ENCODE measurements around the gene PIK3R2. TPM values are rescaled to one million over a fixed set of nuclear protein-coding genes. Genes with fewer than 3 reads are reported as not detected.
A peak's percentile ranks its signal among the peaks of the same experiment; 100 is the strongest.
"Not testable (repeated sequence)": the region's sequence is repeated elsewhere in the genome, so short reads cannot be mapped to it uniquely, and the experiment has no call there.

PIK3R2 gene
- total RNA-seq, 1 donor from 2014 or later, result 14.8 TPM

GRCh38 chr19:18152442-18152816 lies 534 bp upstream of the PIK3R2 start:
- DNase-seq (ENCODE audit: low spot score), result peak; percentile 98

DNA sequence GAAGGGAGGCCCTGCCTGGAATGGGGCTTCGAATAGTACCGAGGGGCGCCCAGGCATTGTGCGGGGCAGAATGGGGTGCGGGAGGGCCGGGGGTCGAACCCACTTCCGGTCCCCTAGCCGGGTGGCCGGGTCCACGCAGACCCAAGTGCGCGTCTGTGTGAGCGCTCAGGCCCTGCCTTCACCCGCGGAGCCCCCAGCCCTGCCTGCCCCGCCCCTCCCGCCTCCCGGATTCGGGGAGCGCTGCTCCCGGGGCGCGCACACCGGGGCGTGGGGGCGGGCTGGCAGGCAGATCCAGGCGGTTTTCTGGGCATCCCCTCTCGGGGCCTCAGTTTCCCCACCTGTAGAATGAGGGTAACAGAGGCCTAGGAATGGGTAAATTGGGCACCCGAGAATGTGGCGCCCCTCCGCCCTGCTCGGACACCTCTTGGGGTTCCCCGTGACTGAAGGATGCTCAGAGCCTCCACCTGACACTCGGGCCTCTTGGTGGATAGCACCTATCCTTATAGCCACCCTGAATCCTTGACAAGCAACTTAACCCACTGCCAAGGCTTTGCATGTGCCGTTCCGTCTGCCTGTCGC lies 682 bp downstream of the PIK3R2 start:
- DNase-seq (ENCODE audit: low spot score), result no peak

DNA sequence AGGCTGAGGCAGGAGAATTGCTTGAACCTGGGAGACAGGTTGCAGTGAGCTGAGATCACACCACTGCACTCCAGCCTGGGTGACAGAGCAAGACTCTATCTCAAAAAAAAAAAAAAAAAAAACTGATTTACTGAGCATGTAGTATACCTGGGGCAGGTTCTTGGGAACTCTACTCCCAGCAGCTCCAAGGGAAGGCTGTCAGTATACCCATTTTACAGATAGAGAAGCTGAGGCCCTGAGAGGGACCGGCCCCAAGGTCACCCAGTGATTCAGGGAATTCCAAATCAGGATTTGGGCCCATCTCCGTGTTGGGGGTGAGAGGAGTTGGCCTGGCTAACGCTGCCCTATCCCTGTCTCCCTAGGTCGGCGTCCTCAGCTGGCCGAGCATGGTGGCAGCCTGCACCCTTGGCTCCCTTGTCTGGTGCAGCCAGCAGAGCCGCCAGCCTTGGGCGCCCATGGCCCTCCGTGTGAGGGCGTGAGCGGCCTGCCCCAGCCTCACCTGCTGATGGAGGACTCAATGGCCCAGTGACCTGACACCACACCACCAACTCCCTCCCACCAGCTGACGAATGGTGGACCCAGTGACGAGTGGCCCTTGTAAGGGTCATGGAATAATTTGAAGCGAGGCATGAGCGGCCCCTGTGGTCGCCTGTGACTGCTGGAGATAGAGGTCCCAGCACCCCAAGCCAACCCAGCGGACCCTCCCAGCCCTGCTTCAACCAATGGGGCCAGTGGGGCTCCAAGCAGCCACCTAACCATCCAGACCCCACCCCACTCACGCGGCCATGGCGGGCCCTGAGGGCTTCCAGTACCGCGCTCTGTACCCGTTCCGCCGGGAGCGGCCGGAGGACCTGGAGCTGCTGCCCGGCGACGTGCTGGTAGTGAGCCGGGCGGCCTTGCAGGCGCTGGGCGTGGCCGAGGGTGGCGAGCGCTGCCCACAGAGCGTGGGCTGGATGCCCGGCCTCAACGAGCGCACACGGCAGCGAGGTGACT lies 2.4 kb downstream of the PIK3R2 start:
- no peak for DNase-seq (ENCODE audit: low spot score)

DNA sequence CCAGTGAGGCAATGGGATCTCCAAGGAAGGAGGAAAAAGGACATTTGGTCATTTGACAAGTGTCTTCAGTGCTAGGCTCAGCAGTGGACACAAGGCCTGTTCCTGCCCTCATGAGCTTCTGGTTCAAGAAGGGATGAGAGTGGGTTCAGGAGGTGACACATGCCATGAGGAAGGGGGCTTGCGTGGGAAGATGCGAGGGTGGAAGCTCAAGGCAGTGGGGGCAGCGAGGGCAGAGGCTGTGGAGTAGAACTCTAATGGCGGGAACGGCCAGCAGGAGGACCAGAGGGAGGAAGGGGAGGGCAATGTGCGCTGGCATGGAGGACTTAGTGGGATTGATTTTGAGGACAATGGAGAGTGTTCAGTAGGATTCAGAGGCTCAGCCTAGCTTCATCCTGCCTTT lies 3.3 kb downstream of the PIK3R2 start:
- DNase-seq (ENCODE audit: low spot score), result no peak

- peak; percentile 93 for DNase-seq (ENCODE audit: low spot score)
Observed at GRCh38 chr19:18156841-18157464, 4.0 kb downstream of the PIK3R2 start.

DNA sequence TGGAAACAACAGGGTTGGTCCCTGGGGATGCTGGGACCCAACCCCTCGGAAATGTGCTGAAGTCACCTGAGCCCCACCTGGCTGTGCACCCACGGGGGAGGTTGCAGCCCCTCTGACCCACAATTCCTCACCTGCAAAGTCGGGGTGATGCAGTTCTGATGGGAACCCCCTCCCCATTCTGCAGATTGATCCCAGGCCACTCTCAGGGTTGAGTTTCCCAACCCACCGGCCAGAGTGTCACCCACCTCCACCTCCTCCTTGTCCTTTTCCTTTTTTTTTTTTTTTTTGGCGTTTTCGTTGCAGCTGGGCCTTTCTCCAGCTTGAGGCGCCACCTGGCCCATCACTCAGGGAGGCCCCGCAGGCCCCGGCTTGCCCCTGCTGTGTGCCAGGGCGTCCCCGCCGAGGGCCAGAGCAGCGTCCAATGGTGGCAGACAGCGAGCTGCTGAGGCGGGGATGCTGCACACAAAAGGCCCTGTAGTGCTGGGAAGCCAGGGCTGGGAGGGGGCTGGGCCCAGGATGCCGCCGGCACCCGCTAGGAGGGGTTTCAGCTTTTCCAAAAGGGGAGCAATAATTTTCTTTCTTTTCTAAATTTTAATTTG lies 4.6 kb downstream of the PIK3R2 start:
- no peak for DNase-seq (ENCODE audit: low spot score)

DNA sequence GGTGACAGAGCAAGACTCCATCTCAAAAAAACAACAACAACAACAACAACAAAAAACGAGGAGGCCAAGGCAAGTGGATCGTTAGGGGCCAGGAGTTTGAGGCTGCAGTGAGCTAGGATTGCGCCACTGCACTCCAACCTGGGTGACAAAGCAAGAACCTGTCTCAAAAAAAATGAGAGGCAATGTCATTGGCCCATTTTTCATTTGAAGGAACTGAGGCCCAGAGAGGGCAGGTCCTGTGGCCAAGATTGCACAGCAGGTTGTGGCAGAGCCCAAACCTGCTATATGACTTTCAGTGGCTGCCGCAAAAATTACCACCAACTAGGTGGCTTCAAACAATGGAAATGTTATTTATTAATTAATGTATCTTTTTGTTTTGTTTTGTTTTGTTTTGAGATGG lies 5.5 kb downstream of the PIK3R2 start:
- no peak for DNase-seq (ENCODE audit: low spot score)

GRCh38 chr19:18159059-18159616 lies 6.2 kb downstream of the PIK3R2 start:
- DNase-seq (ENCODE audit: low spot score), result not testable (repeated sequence)

- DNase-seq (ENCODE audit: low spot score), result no peak
Observed at GRCh38 chr19:18159810-18160209, 6.8 kb downstream of the PIK3R2 start.

GRCh38 chr19:18160493-18160970 lies 7.6 kb downstream of the PIK3R2 start:
- DNase-seq (ENCODE audit: low spot score), result no peak

- DNase-seq (ENCODE audit: low spot score), result peak; percentile 94
Observed at GRCh38 chr19:18160971-18161635, 8.1 kb downstream of the PIK3R2 start.

- DNase-seq (ENCODE audit: low spot score), result no peak
Observed at GRCh38 chr19:18161636-18162002, 8.7 kb downstream of the PIK3R2 start.

GRCh38 chr19:18164072-18164471 lies 11.1 kb downstream of the PIK3R2 start:
- DNase-seq (ENCODE audit: low spot score), result no peak

DNA sequence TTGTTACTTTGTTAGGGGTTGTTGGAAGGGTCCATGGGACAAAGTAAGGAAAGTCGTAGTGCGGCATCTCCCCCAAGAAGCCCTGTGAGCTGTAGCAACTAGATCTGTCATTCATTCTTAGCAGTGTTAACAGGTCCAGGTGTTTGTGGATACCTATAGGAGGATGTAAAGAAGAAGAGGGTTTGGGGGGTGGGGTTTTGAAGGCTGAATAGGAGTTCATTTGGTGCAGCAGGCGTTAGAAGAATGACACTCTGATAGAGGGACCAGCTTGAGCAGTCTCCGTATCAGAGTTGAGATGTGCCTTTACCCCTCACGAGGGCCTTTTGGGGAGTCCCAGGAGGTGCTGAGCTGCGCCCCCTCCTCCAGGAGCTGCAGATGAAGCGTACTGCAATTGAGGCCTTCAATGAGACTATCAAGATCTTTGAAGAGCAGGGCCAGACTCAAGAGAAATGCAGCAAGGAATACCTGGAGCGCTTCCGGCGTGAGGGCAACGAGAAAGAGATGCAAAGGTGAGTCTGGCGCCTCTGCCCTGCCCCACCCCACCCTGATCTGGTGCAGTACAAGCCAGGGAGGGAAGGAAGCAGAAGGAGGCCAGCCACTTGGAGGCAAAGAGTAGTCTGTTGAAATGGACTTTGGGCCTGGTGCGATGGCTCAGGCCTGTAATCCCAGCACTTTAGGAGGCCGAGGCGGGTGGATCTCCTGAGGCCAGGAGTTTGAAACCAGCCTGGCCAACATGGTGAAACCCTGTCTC lies 13.0 kb downstream of the PIK3R2 start:
- no peak for DNase-seq (ENCODE audit: low spot score)

- DNase-seq (ENCODE audit: low spot score), result no peak
Observed at GRCh38 chr19:18167011-18167410, 14.0 kb downstream of the PIK3R2 start.

GRCh38 chr19:18167975-18168645 lies 15.1 kb downstream of the PIK3R2 start:
- no peak for DNase-seq (ENCODE audit: low spot score)

DNA sequence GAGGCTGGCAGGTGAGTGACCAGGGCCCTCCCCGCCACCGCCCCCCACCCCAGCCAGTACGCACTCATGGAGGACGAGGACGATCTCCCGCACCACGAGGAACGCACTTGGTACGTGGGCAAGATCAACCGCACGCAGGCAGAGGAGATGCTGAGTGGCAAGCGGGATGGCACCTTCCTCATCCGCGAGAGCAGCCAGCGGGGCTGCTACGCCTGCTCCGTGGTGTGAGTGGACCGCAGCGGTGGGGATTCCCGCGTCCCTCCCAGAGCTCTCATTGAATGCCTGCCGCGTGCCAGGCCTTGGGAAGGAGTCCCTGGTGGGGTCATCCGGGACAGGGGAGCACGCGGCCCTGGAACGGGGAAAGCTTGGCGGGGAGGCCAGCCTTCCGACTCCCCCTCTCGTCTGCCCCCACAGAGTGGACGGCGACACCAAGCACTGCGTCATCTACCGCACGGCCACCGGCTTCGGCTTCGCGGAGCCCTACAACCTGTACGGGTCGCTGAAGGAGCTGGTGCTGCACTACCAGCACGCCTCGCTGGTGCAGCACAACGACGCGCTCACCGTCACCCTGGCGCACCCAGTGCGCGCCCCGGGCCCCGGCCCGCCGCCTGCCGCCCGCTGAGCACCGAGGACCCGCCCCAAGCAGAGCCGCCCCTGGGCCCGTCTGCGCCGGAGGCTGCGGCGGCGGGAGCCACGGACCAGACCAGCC lies 15.9 kb downstream of the PIK3R2 start:
- DNase-seq (ENCODE audit: low spot score), result no peak

GRCh38 chr19:18170714-18171255 lies 17.8 kb downstream of the PIK3R2 start:
- DNase-seq (ENCODE audit: low spot score), result no peak

Data from mesenteric fat pad (tissue), 1 donor.